Putamen (tissue), 1 donor: ENCODE data around the gene HYAL4.
A peak's percentile ranks its signal among the peaks of the same experiment; 100 is the strongest.

ENCODE experiments used
- DNase-seq: peaks from one replicate; pipeline ENCODE4 v3.0.0-alpha.2; 2016; ENCODE audit warnings: low spot score

The HYAL4 gene

DNA sequence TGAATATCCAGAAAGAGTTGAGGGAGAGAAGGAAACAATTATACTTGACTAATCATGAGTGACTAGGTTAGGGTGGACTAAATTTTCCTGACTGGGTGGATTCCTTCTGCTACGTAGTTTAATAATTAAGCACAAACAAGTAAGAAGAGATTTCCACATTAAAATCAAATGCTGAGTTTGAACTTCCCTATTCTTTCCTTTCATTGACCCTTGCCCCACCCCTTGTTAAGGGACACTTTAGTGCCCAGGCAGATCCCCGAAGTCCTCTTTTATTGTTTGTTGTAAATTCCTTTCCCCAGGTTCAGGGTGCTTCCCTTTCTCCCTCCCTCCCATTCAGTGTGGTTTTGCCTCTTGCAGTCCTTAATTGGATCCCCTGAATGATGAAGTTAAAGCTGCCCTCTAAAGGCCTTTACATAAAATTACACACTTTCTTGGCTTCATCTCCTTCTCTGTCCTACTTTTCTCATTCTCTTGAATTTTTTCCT lies 71.3 kb downstream of the HYAL4 start:
- DNase-seq: peak; percentile 1

DNA sequence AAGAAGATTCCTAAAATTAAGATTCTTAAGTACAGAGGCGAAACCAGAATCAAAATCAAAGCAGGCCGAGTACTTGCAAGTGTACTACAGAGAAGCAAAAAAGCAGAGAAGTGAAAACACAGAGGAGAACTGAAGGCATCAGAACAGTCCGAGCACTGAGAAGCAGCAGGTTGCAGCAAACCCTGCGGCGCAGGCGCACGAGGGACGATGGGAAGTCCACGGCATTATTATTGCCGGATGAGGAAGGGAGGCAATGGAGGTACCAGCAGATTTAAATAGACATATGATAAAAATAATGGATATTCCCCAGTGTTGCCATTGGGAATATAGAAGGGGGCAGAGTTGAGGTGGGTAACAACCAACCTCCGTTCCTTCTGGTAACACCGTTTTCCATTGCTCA lies 72.9 kb downstream of the HYAL4 start:
- no peak for DNase-seq

DNA sequence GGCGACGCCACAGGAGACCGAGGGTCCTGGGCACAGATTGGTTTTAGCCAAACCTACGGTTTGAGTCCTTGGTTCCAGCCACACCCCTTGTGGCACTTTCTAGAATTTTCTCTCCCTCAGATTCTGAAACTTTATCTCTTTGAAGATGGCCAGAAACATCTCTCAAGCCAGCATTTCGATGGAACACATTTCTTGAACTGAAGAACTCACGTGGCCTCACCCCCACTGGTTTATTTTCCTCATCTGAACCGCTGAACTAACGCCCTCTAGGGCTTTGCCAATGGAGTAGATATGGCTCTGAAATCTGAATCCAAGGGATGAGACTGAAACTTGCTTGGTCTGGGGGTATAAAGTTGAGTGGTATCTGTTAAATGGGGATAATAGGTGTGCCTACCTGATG lies 73.3 kb downstream of the HYAL4 start:
- DNase-seq: no peak

DNA sequence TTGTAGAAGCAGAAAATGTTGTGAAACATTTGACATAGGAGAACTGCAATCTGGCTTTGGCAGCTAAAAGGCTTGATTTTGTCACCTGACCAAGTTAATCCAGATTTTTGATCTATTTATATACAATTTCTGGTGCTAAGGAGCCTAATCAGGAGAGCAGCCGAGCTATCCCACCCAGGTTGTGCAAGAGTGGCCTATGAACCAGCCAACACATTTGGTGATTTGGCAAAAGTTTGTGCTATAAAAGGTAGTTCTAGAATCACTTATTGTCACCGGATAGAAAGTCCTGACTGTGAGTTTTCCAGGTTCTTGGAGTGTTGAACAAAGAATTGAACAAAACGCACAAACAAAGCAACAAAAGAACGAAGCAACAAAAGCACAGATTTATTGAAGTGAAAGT lies 78.6 kb downstream of the HYAL4 start:
- DNase-seq: no peak

DNA sequence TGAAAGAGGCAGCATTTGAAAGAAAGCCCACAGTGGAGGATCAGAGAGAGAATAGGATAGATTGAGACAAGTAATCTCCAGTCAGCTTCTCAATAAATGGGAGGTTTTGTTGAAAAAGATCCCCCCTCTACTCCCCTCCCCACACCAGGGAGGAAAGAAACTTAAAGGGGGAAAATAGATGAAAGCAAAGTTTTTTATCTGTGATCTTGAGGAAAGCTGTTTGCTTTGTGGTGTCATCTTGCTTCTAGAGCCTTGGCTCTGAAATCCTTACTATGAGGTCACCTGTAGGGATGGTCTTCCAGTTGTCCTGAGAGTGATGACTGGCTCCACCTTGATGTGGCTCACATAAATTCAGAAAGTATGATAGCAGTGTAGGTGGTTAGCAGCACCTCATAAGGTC lies 80.0 kb downstream of the HYAL4 start, which contains the start of gene SPAM1:
Gene SPAM1 (plus strand): TSS at position 301 of the 400 bp plus-strand sequence. CDS start 28,330 bp downstream, outside the sequence.
- no peak for DNase-seq
